Amygdala (tissue), 56 donors: Measurements from ENCODE around the gene NDFIP1.
A peak's percentile ranks its signal among the peaks of the same experiment; 100 is the strongest.

Experiments used
- DNase-seq, 56 donors: peaks; one replicate each; lab custom pipeline; 2025; lab: John Stamatoyannopoulos, UW

The NDFIP1 gene

DNA sequence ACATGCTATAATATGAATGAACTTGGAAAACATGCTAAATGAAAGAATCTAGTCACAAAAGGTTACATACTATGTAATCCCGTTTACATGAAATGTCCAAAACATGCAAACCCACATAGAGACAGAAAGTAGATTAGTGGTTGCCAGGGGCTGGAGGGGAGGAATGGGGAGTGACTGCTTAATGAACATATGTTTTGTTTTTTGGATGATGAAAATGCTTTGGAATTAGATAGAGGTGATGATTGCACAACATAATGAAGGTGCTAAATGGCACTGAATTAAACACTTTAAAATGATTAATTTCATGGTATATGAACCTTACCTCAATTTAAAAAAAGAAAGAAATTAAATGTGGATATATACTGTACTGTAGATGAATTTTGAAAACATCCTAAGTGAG is 17.6 kb upstream of the NDFIP1 start:
- DNase-seq: no peak

- DNase-seq: no peak
Measured at GRCh38 chr5:142091922-142092321, 16.7 kb upstream of the NDFIP1 start.

DNA sequence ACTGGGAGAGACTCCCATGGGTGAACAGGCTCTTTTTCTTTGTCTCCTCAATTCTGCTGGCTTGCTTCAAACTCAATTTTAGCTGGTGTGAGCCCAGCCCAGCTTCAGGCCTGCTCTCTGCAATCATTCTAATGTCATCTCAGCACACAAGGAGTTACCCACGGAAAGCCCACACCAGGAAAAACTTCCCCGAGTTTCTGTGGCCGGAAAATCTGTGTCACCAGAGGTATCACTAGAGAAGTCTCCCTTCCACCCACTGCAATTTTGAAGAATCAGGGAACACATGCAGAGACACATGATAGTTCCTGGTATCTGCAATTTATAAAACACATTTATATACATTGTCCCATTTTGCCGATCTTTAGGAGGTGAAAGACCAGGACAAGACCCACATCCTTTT is 13.5 kb upstream of the NDFIP1 start:
- no peak for DNase-seq

DNA sequence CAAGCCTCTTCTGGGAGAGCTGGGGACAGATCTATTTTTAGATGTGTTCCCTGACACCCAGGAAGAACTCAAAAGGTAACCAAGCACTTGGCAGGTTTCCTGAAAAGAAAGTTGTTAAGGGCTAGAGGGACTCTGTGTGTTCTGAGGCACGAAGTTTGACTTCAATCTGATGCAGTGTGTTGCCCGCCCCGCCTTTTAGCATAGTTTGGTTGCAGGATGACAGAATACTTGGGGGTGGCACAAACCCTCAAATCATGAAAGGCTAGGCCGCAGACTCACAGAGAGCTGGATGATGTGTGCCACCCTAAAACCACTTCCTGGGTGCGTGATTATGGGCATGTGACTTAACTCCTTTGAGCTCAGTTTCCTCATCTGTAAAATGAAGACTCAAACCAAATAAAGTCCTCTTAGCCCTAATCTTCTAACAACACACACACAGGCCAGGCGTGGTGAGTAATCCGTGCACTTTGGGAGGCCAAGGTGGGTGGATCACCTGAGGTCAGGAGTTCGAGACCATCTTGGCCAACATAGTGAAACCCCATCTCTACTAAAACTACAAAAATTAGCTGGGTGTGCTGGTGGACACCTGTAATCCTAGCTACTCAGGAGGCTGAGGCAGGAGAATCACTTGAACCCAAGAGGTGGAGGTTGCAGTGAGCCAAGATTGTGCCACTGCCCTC is 12.8 kb upstream of the NDFIP1 start:
- no peak for DNase-seq

DNA sequence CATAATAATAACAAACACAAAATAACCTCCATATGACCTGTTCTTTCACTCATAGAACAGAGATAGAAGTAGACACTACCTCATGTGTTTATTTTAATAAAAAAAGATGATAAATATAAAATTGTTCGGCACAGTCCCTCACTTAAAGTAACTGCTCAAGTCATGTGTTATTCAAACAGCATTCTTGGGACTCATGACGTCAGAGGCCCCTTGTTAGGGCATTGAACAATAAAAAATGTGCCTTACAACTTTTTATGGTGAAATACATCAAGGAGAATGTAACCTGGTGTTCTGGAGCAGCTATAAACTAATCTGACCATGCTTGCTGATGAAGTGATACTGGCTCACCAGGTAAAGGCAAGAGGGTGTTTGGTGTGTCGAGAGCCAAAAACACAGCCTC is 12.2 kb upstream of the NDFIP1 start:
- DNase-seq: no peak

GRCh38 chr5:142097681-142098080 is 10.9 kb upstream of the NDFIP1 start:
- DNase-seq: no peak

GRCh38 chr5:142098275-142098674 is 10.3 kb upstream of the NDFIP1 start:
- no peak for DNase-seq

DNA sequence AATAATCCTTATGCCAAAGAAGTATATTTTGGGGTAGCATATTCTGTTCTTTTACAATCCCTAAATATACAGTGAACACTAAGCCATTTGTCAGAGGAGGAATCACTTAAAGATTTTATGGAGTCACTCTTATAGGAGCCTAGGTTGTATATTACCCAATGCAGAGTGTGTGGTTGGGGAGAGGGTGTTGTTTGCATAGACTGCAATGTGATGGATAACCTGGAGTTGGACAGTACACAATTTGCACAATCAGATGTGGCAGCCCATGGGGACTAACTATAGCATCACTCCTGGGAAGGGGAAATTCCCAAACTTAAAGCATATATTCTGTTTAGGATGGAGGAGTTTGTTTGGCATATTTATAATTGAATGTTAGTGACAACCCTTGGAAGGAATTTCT is 9.6 kb upstream of the NDFIP1 start:
- DNase-seq: no peak

DNA sequence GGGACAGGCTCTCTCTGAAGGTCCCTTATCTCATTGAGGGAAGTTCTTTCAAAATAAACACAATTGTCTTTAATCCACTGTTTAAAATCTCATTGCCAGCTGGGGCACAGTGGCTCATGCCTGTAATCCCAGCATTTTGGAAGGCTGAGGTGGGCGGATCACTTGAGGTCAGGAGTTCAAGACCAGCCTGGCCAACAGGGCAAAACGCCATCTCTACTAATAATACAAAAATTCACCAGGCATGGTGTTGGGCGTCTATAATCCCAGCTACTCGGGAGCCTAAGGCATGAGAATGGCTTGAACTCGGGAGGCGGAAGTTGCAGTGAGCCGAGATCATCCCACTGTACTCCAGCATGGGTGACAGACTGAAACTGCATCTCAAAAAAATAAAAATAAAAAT is 8.3 kb upstream of the NDFIP1 start:
- no peak for DNase-seq

- no peak for DNase-seq
Measured at GRCh38 chr5:142102980-142103740, 5.4 kb upstream of the NDFIP1 start.

GRCh38 chr5:142104491-142104890 is 4.1 kb upstream of the NDFIP1 start:
- DNase-seq: no peak

- DNase-seq: peak in 1 of 56 donors; percentile 3
Measured at GRCh38 chr5:142106061-142106460, 2.5 kb upstream of the NDFIP1 start.

DNA sequence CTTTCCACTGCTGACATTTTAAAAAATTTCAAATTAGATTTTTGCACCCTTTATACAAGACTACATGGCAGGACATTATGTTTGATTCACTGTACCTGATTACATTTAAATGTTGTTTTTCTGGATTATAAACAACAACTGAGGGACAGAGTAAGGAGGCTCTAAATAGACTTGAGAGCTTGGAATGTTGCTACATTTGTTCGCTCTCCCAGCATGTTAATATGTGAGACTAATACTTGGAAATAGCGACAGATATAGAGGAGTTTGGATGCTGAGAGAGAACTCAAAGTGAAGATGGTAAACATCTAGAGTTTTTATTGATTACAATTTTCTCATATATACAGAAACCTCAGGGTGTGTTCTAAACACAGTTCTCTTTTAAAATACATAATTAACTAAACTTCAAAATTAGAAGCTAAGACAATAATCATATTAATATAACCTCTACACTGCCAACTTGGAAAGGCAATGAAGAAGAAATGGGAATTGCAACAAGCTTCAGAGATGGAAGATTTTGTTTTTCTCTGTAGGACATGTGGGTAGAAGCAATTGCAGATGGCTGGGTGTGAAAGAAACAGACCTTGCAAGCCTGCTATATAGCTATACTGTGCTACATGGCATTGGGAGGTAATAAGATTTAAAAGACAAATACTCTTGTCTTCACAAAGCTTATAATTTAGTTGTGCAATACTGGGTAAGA is 1.4 kb upstream of the NDFIP1 start:
- no peak for DNase-seq

GRCh38 chr5:142107736-142108431 is 695 bp upstream of the NDFIP1 start:
- DNase-seq: peak in 1 of 56 donors; percentile 32

- DNase-seq: peak in 7 of 56 donors; percentile 9 to 47 (median 35)
Measured at GRCh38 chr5:142109331-142110045, 909 bp downstream of the NDFIP1 start.

GRCh38 chr5:142110046-142110531 is 1.5 kb downstream of the NDFIP1 start:
- DNase-seq: peak in 6 of 56 donors; percentile 6 to 37 (median 10)

- no peak for DNase-seq
Measured at GRCh38 chr5:142110988-142111687, 2.6 kb downstream of the NDFIP1 start.

GRCh38 chr5:142114687-142115086 is 6.1 kb downstream of the NDFIP1 start:
- DNase-seq: no peak

- no peak for DNase-seq
Measured at GRCh38 chr5:142115937-142116614, 7.5 kb downstream of the NDFIP1 start.
